GM15510 (cell line): ENCODE results near the gene SLC22A5.
A peak's percentile ranks its signal among the peaks of the same experiment; 100 is the strongest.

Source experiments
- POLR2A ChIP-seq: IDR thresholded peaks from 3 replicates; pipeline ENCODE4 v1.6.1; 2011; ENCODE audit warnings: borderline replicate concordance; ENCODE audit not compliant: insufficient read length; ENCODE audit errors: extremely low read depth

Gene SLC22A5

DNA sequence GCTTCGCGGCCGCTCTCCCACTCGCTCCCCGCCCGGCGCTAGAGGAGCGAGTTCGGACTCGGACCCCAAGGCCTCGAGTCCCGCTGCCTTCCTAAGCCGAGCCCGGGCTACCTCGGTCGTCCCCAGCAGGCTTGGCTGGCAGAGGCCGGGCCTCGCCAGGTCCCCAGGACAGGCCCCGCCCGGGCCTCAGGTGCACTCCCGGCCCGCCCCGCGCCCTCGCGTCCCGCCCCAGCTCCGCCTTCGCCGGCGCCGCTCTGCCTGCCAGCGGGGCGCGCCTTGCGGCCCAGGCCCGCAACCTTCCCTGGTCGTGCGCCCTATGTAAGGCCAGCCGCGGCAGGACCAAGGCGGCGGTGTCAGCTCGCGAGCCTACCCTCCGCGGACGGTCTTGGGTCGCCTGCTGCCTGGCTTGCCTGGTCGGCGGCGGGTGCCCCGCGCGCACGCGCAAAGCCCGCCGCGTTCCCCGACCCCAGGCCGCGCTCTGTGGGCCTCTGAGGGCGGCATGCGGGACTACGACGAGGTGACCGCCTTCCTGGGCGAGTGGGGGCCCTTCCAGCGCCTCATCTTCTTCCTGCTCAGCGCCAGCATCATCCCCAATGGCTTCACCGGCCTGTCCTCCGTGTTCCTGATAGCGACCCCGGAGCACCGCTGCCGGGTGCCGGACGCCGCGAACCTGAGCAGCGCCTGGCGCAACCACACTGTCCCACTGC lies at the start of gene SLC22A5:
Gene SLC22A5, plus strand, starts transcription at position 237 of the 707 bp plus-strand sequence. Its CDS starts 263 bp downstream, at position 500.
- TF ChIP-seq POLR2A, result peak; percentile 48

DNA sequence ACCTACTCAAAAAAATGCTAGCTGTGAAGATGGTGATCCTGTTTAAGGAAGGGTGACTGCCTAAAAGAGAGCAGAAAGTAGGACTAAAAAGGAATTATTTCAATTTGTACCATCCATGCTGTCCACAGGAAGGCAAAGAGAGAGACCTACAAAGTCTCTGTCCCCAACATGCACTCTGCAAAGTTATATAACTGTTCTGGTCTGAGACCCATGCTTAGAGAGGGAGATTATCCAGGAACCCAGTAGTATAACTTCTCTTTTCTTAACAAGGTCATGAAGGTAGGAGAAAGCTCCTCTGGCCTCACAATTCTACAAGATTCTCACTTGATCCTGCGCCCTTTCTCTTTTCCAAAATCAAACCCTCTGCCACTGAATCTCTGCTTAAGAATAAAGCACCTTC lies 49.5 kb upstream of the SLC22A5 start:
- no peak for TF ChIP-seq POLR2A

DNA sequence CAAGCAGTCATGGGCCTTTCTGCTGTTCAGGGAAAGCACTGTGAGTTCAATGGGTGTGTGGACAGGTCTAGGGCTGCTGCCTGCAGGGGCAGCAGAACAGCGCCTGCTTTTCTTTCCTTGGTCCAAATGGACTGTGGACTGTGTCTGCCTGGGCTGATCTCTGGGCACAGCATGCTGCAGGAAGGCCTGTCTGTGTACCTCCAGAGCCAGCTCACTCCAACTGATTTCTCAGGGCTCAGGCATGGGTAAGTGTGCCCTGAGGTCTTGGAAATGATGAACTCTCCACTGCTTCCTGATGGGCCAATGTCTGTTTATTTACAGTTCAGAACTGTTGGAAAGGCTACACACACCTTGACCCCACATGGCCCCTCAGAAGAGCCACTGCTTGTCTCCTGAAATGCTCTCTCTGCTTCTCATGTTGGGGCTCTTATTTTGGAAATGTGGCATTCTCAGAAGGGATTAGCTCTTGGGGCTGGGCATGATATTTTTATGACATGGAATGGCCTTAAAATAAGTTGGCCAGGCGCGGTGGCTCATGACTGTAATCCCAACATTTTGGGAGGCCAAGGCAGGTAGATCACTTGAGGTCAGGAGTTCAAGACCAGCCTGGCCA lies 48.3 kb upstream of the SLC22A5 start:
- no peak for TF ChIP-seq POLR2A

DNA sequence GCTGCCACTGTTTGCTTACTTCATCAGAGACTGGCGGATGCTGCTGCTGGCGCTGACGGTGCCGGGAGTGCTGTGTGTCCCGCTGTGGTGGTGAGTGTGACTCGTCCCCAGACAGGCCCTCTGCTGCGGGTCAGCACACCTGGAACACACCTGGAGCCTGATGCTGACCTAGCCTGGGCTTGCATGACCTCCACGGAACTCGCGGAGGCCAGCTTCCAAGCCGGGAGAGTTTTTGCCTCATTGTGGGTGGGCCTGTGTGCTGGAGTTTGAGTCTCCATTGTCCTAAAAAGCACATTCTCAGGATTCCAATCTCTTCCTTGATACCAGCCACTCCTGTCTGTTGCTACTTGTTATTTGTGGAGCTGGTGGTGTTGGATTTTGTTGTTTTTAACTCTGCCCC lies 47.2 kb upstream of the SLC22A5 start:
- no peak for TF ChIP-seq POLR2A

DNA sequence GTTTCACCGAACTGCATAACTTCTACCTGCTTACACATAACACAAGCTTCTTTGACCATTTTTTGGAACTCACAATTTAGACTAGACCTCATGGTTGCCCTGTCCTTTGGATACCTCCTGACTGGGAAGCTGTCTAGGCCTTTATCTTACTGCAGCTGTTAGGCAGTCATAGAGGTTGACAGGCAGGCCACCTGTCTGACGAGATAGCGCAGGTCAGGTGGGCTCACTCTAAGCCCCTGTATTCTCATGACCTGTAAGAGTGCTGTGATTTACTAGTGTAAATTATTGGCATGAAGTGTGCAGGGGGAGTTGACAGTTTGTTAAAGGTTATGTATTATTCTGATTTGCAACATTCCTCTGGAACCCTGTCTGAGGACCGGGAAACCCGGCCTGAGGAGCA lies 46.3 kb upstream of the SLC22A5 start:
- TF ChIP-seq POLR2A, result no peak

DNA sequence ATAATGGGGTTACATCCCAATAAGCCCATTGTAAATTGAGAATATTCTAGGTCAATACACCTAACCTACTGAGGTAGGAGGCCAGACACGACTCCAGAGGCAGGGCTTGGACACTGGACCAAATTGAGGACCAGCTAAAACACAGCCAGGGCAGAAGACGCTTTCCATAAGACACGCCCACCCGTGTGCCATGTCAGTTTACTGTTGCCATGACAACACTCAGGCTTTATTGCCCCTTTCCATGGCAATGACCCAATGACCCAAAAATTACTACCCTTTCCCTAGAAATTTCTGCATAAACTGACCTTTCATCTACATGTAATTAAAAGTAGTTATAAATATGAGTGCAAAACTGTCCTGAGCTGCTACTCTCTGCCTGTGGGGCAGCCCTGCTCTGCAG lies 43.8 kb upstream of the SLC22A5 start:
- TF ChIP-seq POLR2A, result no peak

DNA sequence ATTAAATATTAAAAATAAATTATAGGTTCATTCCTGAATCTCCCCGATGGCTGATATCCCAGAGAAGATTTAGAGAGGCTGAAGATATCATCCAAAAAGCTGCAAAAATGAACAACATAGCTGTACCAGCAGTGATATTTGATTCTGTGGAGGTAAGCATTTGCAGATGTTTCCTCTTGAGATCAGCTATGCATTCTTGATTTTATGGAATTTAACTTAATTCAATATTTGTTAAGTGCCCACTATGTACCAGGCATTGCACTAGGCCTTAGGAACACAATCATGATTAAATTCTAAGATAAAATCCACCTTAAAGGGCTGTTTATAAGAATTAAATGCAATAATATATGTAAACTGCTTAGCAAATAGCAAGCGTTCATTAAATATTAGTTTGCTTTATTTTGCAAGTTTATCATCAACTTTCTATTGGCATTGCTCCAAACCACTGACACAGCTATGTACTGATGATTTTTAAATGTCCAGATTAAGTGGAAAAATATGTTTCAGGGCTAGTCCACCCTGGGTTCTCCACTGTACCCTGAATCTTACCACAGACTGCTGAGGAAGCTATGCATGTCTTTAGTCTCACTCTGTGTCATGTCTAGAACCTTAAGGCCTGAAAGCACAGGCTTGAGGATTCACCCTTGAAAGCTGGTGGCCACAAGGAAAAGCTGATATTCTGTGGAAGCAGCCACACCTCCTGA lies 42.1 kb upstream of the SLC22A5 start:
- TF ChIP-seq POLR2A, result no peak

DNA sequence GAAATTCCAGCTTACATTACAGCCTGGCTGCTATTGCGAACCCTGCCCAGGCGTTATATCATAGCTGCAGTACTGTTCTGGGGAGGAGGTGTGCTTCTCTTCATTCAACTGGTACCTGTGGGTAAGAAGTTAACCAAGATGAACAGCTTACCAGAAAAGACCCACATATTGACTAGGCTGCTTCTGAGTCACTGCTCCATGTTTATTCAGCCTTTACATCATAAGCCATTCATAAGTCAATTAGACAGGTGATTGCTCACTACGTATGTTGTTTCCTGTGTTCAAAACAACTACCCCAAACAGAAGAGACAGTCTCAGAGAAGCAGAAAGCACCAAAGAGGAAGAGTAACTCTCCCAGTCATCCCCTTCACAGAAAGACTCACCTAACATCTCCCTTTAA lies 34.7 kb upstream of the SLC22A5 start:
- no peak for TF ChIP-seq POLR2A

DNA sequence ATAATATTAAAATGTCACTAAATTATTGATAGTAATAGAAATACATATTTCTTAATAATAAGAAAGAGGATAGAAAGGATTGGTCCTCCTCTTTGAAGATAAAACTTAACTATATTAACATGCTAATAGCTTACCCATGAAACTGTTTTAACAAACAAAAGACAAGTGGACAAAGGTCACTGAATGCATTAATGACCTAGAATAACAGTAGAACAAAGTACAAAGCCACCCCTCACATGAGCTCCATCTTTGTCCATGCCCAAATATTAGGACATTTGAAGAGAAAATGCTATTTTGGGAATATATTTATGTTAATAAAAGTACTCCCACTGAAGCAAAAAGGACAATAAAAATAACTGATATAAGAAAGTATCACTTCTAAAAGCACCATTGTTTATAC lies 34.1 kb upstream of the SLC22A5 start:
- TF ChIP-seq POLR2A, result no peak

DNA sequence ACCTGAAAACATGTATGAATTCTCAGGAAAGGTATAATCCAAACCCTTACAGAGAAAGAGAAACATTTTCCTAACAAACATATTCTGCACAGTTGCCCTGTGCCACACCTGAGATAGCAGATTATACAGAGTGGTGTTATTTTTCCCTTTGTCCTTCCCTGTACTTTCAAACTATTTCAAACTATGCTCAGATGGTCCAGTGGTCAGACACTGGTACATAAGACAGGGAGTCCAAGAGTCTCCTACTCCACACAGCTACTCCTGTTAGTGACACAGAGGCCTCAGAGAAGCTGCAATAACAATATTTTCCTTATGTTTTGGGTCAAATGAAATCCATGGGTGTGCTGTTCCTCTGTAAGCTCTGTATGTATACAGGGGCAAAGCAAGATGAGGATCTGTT lies 30.0 kb upstream of the SLC22A5 start:
- TF ChIP-seq POLR2A, result no peak

DNA sequence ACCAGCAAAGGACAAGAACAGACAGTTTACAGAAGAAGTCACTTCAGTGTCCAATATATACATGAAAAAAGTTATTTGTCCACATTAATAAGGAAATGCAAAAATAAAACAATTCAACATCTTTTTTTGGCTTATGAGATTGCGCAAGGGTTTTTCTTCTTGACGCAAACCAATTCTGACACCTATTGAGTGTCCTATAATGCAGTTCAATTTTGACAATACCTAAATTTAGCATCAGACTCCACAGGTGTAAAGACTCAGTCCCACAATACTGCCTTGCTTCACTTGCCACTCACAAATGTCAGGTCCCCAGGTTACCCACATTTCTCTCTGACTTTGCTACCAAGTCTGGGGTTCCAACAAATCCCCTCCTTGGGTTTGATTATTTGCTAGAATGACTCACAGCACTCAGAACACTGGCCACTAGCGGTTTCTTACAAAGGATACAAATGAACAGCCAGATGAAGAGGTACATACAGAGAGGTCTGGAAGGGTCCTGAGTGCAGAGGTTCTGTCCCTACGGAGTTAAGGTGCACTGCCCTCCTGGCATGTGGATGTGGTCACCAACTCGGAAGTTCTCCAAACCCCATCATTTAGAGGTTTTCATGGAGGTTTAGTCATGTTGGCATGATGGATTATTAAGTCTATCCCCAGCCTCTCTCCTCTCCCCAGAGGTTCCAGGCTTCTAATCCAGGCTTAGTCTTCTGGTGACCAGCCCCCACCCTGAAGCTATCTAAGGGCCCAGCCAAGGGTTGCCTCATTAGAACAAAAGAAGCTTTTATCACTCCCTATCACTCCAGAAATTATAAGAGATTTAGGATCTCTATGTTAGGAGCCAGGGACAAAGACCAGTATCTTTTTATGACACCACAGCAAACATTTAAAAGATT lies 27.0 kb upstream of the SLC22A5 start:
- TF ChIP-seq POLR2A, result no peak

DNA sequence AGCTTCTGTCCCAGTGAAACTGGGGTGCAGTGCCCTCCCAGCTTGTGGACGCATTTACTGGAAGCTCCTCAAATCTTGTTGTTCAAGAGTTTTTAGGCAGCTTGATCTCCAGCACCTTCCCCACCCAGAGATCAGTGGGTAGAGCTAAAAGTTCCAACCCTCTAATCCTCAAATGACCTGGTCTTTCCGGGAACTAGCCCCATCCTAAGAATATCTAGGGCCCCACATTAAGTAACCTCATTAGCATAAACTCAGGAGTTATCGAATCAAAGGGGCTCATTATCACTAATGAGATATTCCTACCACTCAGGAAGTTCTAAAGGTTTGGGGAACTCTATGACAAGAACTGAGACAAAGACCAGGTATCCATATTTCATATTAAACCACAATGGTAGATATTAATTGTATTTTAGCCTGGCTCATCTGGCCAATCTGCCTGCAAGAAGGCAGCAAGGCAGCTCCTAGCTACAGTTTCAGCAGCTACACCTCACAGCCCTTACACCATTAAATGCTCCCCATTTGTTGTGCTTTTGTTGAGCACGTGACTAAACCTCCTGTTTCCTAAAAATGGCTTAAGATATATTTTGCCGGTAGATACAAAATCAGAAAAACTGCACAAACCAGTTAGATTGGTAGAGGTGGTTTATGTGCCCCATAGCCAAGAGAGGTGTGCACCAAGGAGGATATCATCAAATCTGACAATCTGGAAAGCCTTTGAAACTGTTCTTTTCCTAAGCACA lies 24.6 kb upstream of the SLC22A5 start:
- TF ChIP-seq POLR2A, result no peak

DNA sequence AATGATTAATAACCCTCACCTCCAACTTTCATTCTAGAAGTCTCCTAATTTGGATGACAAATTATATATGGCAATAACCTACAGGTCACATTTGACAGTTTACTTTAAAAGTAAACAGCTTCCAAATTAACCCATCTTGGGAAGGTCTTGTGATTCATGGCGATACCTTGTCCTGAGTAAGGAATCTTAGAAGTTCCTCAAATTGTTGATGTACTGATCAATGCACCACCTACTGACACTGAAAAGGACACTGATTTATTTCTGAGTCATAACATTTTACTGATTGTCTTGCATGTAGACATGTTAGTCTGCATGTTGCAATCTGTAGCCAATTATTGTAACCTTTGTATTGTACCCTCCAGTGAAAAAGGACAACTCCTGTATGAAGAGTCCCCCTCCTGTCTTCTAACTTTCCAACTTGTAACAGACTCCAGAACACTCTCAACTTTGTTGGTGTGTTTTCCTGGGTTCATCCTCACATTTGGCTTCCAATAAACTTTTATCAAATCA lies 16.0 kb upstream of the SLC22A5 start:
- no peak for TF ChIP-seq POLR2A
